GM12875 (cell line): ENCODE data around the gene SIPA1L3.

ENCODE experiments used
- H3K4me3 ChIP-seq: one replicate; pipeline ENCODE4 v1.5.1; 2011; ENCODE audit warnings: low read depth, low read length, control low read depth
- CTCF ChIP-seq: IDR thresholded peaks from 2 replicates; pipeline ENCODE4 v1.5.1; 2011; ENCODE audit warnings: low read depth, mild to moderate bottlenecking, control low read depth, inconsistent platforms, low read length, moderate library complexity, borderline replicate concordance; ENCODE audit not compliant: insufficient read depth

The SIPA1L3 gene

DNA sequence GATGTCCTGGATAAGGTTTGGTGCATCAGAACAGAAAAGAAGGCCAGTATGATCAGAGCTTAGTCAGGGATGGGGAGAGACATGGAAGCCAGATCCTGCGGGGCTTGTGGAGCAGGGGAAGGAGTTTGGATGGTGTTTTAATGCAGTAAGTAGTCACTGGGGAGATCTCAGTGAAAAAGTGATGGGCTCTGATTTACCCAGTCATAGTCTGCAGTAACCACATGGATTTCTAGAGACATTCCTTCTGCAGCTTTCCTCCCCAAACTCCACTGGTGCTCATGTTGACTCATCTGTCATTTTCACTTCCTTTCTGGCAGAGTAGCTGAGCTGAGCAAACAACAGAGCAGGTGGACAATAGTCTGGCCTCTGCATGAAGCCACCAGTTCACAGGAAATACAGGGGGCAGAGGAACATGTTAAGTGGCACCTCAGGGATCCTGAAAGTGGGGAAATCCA lies 172.9 kb downstream of the SIPA1L3 start:
- TF ChIP-seq CTCF = no peak
- H3K4me3 ChIP-seq = no peak overlapping the region

GRCh38 chr19:38081547-38082255 lies 174.7 kb downstream of the SIPA1L3 start:
- no peak for TF ChIP-seq CTCF
- no peak overlapping the region for H3K4me3 ChIP-seq

DNA sequence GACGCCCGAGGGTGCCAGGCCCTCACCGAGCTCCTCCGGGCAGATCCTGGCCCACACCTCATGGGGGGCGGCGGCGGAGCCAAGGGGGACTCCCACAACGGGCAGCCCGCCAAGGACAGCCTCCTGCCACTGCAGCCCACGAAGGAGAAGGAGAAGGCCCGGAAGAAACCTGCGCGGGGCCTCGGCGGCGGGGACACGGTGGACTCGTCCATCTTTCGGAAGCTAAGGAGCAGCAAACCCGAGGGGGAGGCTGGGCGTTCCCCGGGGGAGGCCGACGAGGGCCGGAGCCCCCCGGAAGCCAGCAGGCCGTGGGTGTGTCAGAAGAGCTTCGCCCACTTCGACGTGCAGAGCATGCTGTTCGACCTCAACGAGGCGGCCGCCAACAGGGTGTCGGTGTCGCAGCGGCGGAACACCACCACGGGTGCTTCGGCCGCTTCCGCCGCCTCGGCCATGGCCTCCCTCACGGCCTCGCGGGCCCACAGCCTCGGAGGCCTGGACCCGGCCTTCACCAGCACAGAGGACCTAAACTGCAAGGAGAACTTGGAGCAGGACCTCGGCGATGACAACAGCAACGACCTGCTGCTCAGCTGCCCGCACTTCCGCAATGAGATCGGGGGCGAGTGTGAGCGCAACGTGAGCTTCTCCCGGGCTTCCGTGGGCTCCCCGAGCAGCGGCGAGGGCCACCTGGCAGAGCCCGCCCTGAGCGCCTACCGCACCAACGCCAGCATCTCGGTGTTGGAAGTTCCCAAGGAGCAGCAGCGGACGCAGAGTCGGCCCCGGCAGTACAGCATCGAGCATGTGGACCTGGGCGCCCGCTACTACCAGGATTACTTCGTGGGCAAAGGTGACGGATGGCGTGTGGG lies 175.5 kb downstream of the SIPA1L3 start:
- no peak overlapping the region for H3K4me3 ChIP-seq
- TF ChIP-seq CTCF = no peak

DNA sequence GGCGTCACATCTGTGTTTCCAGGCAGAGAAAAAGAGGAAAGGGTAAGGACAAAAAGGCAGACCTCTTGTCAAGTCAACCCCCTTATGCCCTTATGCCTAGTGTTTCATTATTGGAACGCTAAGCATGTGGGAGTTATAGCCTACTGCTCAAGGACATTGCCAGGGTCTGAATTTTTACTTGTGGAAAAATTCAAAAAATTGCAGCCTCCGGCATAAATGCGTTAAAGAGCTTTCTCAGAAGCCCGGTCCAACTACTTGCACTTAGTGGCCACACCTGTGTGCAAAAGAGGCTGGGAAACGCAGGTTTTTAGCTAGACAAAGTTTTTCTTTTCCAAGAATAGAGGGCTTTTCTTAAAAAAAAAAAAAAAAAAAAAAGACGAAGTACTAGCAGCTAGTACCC lies 177.2 kb downstream of the SIPA1L3 start:
- no peak for TF ChIP-seq CTCF
- H3K4me3 ChIP-seq = no peak overlapping the region

DNA sequence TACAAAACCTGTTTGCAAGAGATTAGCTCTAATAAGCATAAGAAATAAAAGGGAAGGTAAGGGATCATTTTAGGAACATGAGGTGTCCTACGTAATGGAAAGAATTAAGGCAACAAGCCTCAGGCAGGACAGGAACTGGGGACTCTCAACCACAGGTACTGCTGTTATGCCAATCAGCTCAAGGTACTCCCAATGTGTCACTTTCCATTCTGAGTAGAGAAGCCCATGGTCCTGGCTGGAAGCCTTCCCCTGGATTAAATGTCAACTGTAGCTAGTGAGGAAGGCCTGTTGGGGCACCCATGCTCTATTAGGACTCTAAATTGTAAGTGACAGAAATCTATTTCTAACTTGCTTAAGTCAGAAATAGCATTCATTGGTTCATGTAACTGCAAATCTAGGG lies 182.4 kb downstream of the SIPA1L3 start:
- no peak for TF ChIP-seq CTCF
- no peak overlapping the region for H3K4me3 ChIP-seq

DNA sequence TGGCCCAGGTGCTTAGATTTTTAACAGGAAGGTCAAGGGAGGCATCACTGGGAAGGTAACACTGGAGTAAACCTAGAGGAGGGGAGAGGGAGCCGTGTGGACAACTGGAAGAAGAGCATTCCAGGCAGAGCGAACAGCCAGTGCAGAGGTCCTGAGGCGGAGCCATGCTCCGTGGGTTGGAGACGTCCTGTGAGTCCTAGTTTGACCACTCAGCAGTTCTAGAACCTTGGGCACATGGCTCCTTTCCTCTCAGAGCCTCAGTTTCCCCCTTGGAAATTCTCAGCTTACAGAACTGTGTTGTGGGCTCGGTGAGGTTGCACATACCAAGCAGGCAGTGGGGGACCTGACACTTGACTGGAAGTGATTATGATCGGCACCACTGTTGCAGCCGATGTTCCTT lies 186.1 kb downstream of the SIPA1L3 start:
- no peak overlapping the region for H3K4me3 ChIP-seq
- no peak for TF ChIP-seq CTCF

DNA sequence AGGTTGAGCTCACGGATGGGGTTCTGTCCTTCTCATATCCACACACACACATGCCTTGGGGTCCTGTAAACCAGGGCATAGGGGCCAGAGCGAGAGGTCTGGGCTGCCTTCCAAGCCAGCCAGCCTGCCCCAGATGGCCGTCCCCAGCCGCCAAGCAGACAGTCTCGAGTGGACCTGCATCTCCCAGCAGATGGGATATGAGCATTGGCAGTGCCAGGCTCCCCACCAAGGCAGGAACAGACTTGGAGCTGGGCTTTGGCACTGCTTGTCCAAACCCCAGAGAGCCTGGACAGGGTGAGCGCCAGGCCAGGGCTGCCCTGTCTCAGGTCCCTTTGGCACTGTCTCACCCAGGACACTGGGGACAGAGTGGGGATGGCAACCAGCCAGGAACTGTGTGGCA lies 186.6 kb downstream of the SIPA1L3 start:
- no peak for TF ChIP-seq CTCF

More for the DNA sequence above, 186.6 kb downstream of the SIPA1L3 start:
- no peak overlapping the region for H3K4me3 ChIP-seq
